ENCODE results near the gene IFIH1.

Gene IFIH1

DNA sequence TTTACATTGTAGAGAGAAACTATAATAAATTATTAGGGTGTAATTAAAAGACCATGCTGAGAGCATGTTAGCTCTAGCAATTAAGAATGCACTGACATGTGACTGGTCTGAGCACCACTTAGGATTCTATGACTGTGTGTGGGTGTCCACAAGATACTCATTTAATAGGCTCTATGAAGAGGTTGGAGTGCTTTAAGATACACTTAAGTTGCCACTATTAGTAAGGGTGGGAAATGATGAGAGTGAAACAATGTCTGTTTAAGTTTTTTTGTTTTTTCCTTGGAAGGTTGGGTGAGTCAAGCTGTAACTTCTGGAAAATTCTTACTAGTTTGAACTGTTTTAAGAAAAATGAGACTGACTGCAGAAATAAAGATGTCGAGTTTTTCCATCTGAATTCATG, 73.4 kb downstream of the IFIH1 start:
- Histone ChIP-seq H3K27me3 (no peaks in the 10 kb centered on the region), H3K4me3 (no peak overlapping the region), H3K27ac (peak overlapping the region; percentile 58 to 64), H3K9me3 (no peaks in the 10 kb centered on the region), H3K36me3 (no peaks in the 10 kb centered on the region), H3K4me1 (peaks cover 0 to 59% (median 19%) of the 10 kb centered on the region in 4 donors)
- TF ChIP-seq, protein P1, sequence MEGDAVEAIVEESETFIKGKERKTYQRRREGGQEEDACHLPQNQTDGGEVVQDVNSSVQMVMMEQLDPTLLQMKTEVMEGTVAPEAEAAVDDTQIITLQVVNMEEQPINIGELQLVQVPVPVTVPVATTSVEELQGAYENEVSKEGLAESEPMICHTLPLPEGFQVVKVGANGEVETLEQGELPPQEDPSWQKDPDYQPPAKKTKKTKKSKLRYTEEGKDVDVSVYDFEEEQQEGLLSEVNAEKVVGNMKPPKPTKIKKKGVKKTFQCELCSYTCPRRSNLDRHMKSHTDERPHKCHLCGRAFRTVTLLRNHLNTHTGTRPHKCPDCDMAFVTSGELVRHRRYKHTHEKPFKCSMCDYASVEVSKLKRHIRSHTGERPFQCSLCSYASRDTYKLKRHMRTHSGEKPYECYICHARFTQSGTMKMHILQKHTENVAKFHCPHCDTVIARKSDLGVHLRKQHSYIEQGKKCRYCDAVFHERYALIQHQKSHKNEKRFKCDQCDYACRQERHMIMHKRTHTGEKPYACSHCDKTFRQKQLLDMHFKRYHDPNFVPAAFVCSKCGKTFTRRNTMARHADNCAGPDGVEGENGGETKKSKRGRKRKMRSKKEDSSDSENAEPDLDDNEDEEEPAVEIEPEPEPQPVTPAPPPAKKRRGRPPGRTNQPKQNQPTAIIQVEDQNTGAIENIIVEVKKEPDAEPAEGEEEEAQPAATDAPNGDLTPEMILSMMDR (IDR thresholded peaks at IDR 0.05) = no peak
- intact Hi-C loops (cut with DNase I; ENCODE audit: low total_unique reads) = no loop called here
- DNase-seq = no peak

DNA sequence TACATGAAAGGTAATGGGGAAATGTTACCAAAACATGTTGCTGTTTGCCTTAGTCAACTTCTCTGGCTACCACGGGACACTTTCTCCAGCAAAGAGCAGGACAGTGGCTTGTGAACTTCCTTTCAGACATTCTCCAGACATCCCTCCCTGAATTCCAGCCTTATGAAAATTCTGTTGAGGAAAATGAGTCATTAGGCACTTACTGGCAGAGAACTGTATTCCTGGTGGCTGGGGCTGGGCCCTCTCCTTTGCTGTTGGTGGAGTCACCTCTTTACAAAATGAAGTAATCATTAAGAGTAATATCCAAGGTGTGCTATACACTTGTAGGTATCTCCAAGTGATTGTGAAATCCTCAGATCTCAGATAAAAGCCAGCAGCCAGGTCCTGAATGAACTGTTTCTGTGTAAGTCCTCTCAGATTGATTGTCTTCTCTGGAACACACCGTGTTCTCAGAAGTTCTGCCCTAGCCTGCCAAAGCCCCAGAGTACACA, 73.9 kb downstream of the IFIH1 start:
- DNase-seq = peak in 1 of 2 donors; percentile 43
- peak overlapping the region; percentile 58 to 64 for H3K27ac ChIP-seq
- H3K4me1 ChIP-seq = peaks cover 0 to 59% (median 19%) of the 10 kb centered on the region in 4 donors
- TF ChIP-seq, protein P1 (IDR thresholded peaks at IDR 0.05) = no peak
- intact Hi-C loops (cut with DNase I; ENCODE audit: low total_unique reads) = no loop called here
- peak overlapping the region in 1 of 2 donors; percentile 26 for H3K4me3 ChIP-seq
- no peaks in the 10 kb centered on the region for H3K9me3 ChIP-seq
- H3K27me3 ChIP-seq = no peaks in the 10 kb centered on the region
- H3K36me3 ChIP-seq = no peaks in the 10 kb centered on the region

DNA sequence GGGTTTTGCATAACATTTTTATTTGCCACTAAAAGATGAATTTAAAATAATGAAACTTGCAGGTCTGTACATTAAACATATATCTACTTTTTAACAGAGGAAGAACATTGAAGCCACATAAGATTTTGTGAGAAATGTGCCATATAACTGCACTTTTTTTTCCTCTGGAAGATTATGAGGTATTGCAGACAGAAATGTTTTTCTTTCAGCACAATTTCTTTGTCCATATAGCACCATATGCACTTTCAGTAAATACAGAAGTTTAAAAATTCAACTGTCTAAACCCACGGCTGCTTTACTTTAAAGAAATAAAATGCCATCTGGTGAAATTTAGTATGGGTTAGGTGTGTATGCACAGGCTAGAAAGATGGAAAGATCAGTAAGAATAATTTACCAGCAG, 74.8 kb downstream of the IFIH1 start:
- Histone ChIP-seq H3K27me3 (no peaks in the 10 kb centered on the region), H3K4me1 (peaks cover 0 to 59% (median 19%) of the 10 kb centered on the region in 4 donors), H3K9me3 (no peaks in the 10 kb centered on the region), H3K27ac (peak overlapping the region; percentile 58 to 64), H3K36me3 (no peaks in the 10 kb centered on the region), H3K4me3 (peak overlapping the region; percentile 26 to 30)
- intact Hi-C loops (cut with DNase I; ENCODE audit: low total_unique reads) = no loop called here
- TF ChIP-seq, protein P1 (IDR thresholded peaks at IDR 0.05) = no peak
- no peak for DNase-seq

DNA sequence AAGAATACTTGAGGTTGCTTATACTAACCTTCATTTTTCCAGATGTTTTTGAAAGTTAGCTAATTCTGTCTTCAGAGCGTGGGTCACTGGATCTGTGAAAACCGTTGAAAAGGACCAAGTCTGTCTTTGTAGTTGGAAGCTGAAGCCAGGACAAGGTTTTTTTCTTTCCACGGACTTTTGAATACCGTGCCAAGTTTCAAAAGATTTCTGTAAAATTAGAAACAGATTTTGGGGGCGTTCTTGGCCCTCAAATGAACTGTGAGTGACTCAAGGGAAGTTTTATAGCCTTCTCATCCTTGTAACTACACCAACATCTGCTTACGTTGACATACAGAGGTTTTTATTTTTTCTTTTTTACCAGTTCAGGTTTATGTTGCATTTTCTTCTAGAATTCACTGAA, 75.2 kb downstream of the IFIH1 start, which contains the start of gene FAP:
Gene FAP, minus strand, starts transcription at position 152 of the 400 bp plus-strand sequence. Its CDS starts 118 bp downstream, at position 34.
- intact Hi-C loops (cut with DNase I; ENCODE audit: low total_unique reads) = no loop called here
- Histone ChIP-seq H3K27ac (peak within 1 kb of the TSS; percentile 58 to 64), H3K27me3 (no peaks in the 10 kb centered on the region), H3K9me3 (no peaks in the 10 kb centered on the region), H3K4me1 (peaks cover 0 to 59% (median 19%) of the 10 kb centered on the region in 4 donors), H3K36me3 (no peaks in the 10 kb centered on the region), H3K4me3 (peak within 1 kb of the TSS; percentile 26 to 30)
- TF ChIP-seq, protein P1 (IDR thresholded peaks at IDR 0.05) = no peak
- DNase-seq = peak in 1 of 2 donors; percentile 31

DNA sequence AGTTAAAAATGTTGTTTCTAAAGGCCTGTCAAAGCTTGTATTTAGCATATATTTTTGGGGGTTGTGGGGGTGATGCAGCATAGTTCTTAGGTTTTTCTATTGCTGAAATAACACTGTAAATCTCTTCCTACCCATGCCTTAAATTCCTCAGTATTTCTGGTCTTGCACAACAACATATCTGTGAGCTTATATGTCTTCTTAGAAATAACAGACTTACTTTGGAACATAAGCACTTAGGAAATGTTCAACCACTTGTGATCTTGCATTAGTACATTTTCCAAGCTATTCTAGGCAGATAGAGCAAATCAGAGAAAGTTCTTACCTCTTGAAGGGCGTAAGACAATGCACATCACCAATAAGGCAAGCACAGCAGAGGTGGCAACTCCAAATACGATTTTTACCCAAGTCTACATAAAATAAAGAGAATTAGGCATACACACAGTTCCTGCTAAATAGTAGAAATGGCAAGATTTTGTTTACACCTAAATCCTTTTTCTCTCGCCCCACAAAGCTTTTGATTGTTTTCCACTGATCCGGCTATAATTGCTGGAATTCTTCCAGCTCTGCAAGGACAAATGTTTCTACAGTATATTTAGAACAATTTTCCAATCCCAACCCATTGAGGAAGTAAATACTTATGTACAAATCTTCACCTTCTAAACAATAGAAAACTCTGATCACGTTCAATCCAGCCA, 75.8 kb downstream of the IFIH1 start:
- DNase-seq = no peak
- Histone ChIP-seq H3K9me3 (no peaks in the 10 kb centered on the region), H3K27me3 (no peaks in the 10 kb centered on the region), H3K36me3 (no peaks in the 10 kb centered on the region), H3K27ac (peak overlapping the region; percentile 58 to 64), H3K4me3 (peak overlapping the region; percentile 26 to 30), H3K4me1 (peaks cover 0 to 59% (median 19%) of the 10 kb centered on the region in 4 donors)
- TF ChIP-seq, protein P1 (IDR thresholded peaks at IDR 0.05) = no peak
- intact Hi-C loops (cut with DNase I; ENCODE audit: low total_unique reads) = no loop called here
